Mesenchymal stem cell (in vitro differentiated cells and primary cell): ENCODE measurements around the gene SLC7A9.

Source experiments
- DNase-seq: peaks from one replicate; pipeline ENCODE4 v3.0.0-alpha.2; 2013
- H2AFZ ChIP-seq: one replicate; pipeline ENCODE4 v1.6.1; 2013; ENCODE audit warnings: low read depth, mild to moderate bottlenecking, control low read depth, inconsistent platforms, low read length, moderate library complexity
- H2AK5ac ChIP-seq: 2 replicates; pipeline ENCODE4 v1.6.1; 2013; ENCODE audit warnings: low read length, moderate library complexity, mild to moderate bottlenecking, inconsistent platforms; ENCODE audit not compliant: severe bottlenecking
- H2BK120ac ChIP-seq: one replicate; pipeline ENCODE4 v1.6.1; 2013; ENCODE audit warnings: low read depth, mild to moderate bottlenecking, inconsistent platforms, low read length, moderate library complexity
- H2BK12ac ChIP-seq, 2 experiments: one replicate each; pipeline ENCODE4 v1.6.1; 2013; ENCODE audit warnings: inconsistent platforms in 2 of 2, low read length in 2 of 2, mild to moderate bottlenecking in 2 of 2, moderate library complexity in 2 of 2, control low read depth in 1 of 2
- H2BK15ac ChIP-seq: one replicate; pipeline ENCODE4 v1.6.1; 2013; ENCODE audit warnings: mild to moderate bottlenecking, low read depth, inconsistent platforms; ENCODE audit not compliant: poor library complexity, severe bottlenecking
- H2BK5ac ChIP-seq: 2 replicates; pipeline ENCODE4 v1.6.1; 2013; ENCODE audit warnings: low read depth, mild to moderate bottlenecking, low read length, control low read depth, inconsistent platforms; ENCODE audit not compliant: poor library complexity, severe bottlenecking
- H3K14ac ChIP-seq, 2 experiments: one replicate each; pipeline ENCODE4 v1.6.1; 2013; ENCODE audit warnings: inconsistent platforms in 2 of 2, low read length in 2 of 2, control low read depth in 1 of 2, mild to moderate bottlenecking in 1 of 2, moderate library complexity in 1 of 2
- H3K18ac ChIP-seq, 2 experiments: one replicate each; pipeline ENCODE4 v1.6.1; 2013; ENCODE audit warnings: inconsistent platforms in 2 of 2, low read length in 2 of 2, control low read depth in 1 of 2, low read depth in 1 of 2, mild to moderate bottlenecking in 1 of 2
- H3K23ac ChIP-seq, 2 experiments: one replicate each; pipeline ENCODE4 v1.6.1; 2013; ENCODE audit warnings: inconsistent platforms in 2 of 2, low read length in 2 of 2, mild to moderate bottlenecking in 2 of 2, moderate library complexity in 2 of 2, control low read depth in 1 of 2
- H3K27ac ChIP-seq: 2 replicates; pipeline ENCODE4 v1.5.1; 2013; ENCODE audit warnings: mild to moderate bottlenecking, moderate library complexity, low read length, control low read depth, inconsistent platforms; ENCODE audit not compliant: poor library complexity, severe bottlenecking
- H3K27me3 ChIP-seq, 2 experiments: 2 replicates each; pipeline versions ENCODE4 v1.6.1 to v1.7.0; 2013; ENCODE audit warnings: low read length in 2 of 2, mild to moderate bottlenecking in 2 of 2, moderate library complexity in 2 of 2, control low read depth in 1 of 2, inconsistent platforms in 1 of 2; ENCODE audit not compliant: control insufficient read depth in 1 of 2, insufficient read depth in 1 of 2
- H3K36me3 ChIP-seq, 2 experiments: 2 replicates each; pipeline versions ENCODE4 v1.6.1 to v1.7.0; 2013; ENCODE audit warnings: low read length in 2 of 2, control low read depth in 1 of 2, inconsistent platforms in 1 of 2, low read depth in 1 of 2, mild to moderate bottlenecking in 1 of 2; ENCODE audit not compliant: insufficient read depth in 2 of 2, control insufficient read depth in 1 of 2
- H3K4ac ChIP-seq, 2 experiments: one replicate each; pipeline ENCODE4 v1.6.1; 2013; ENCODE audit warnings: inconsistent platforms in 2 of 2, low read length in 2 of 2, mild to moderate bottlenecking in 2 of 2, moderate library complexity in 2 of 2, control low read depth in 1 of 2, low read depth in 1 of 2
- H3K4me1 ChIP-seq: 2 replicates; pipeline ENCODE4 v1.6.1; 2013; ENCODE audit warnings: low read depth, low read length, control low read depth; ENCODE audit not compliant: control insufficient read depth, insufficient read depth
- H3K4me2 ChIP-seq: 2 replicates; pipeline ENCODE4 v1.6.1; 2013; ENCODE audit warnings: low read length, mild to moderate bottlenecking, inconsistent platforms; ENCODE audit not compliant: poor library complexity, severe bottlenecking
- H3K4me3 ChIP-seq, 2 experiments: 2 replicates each; pipeline versions ENCODE4 v1.5.1 to v1.7.0; 2013; ENCODE audit warnings: low read length in 2 of 2, mild to moderate bottlenecking in 2 of 2, control low read depth in 1 of 2, low read depth in 1 of 2; ENCODE audit not compliant: insufficient read depth in 1 of 2
- H3K79me1 ChIP-seq: replicated peaks from 2 replicates; pipeline ENCODE4 v1.6.1; 2013; ENCODE audit warnings: mild to moderate bottlenecking, control low read depth, low read length, inconsistent platforms; ENCODE audit not compliant: poor library complexity, severe bottlenecking
- H3K9ac ChIP-seq: 2 replicates; pipeline ENCODE4 v1.7.0; 2013; ENCODE audit warnings: mild to moderate bottlenecking, low read length, moderate library complexity
- H3K9me3 ChIP-seq: 2 replicates; pipeline ENCODE4 v1.7.0; 2013; ENCODE audit warnings: mild to moderate bottlenecking, low read length; ENCODE audit not compliant: control insufficient read depth
- H4K8ac ChIP-seq: one replicate; pipeline ENCODE4 v1.6.1; 2013; ENCODE audit warnings: inconsistent platforms, mild to moderate bottlenecking, low read length, moderate library complexity
- H4K91ac ChIP-seq: one replicate; pipeline ENCODE4 v1.6.1; 2013; ENCODE audit warnings: mild to moderate bottlenecking, low read length, inconsistent platforms
- WGBS: methylation state at CpG from one replicate; pipeline ENCODE4 v1.1.7; 2013; ENCODE audit warnings: mixed read lengths; 5-methylcytosine and 5-hydroxymethylcytosine counted together

SLC7A9 gene

GRCh38 chr19:32819419-32820400 is 49.9 kb downstream of the SLC7A9 start:
- no peak overlapping the region for H2BK12ac ChIP-seq
- H3K9ac ChIP-seq: no peak overlapping the region
- no peaks in the 10 kb centered on the region for H3K79me1 ChIP-seq
- H2BK5ac ChIP-seq: no peak overlapping the region
- no peak for DNase-seq
- no peak overlapping the region for H3K23ac ChIP-seq
- H3K14ac ChIP-seq: no peak overlapping the region
- no peak overlapping the region for H3K4ac ChIP-seq
- H2AFZ ChIP-seq: no peak overlapping the region
- WGBS: 67% methylated on average over 16 of the region's 17 CpGs
- H4K8ac ChIP-seq: no peak overlapping the region
- no peak overlapping the region for H4K91ac ChIP-seq
- no peak overlapping the region for H2BK120ac ChIP-seq
- H3K9me3 ChIP-seq: no peaks in the 10 kb centered on the region
- no peak overlapping the region for H3K4me2 ChIP-seq
- H3K36me3 ChIP-seq: no peaks in the 10 kb centered on the region
- peaks cover 2% of the 10 kb centered on the region for H3K4me1 ChIP-seq
- H3K4me3 ChIP-seq: no peak overlapping the region
- no peak overlapping the region for H3K18ac ChIP-seq
- no peak overlapping the region for H2BK15ac ChIP-seq
- no peak overlapping the region for H3K27ac ChIP-seq
- H2AK5ac ChIP-seq: no peak overlapping the region
- peaks cover 12 to 57% of the 10 kb centered on the region in 2 experiments for H3K27me3 ChIP-seq

- Histone ChIP-seq H3K4me1 (no peaks in the 10 kb centered on the region), H4K91ac (no peak overlapping the region), H3K4me2 (no peak overlapping the region), H3K4ac (no peak overlapping the region), H2BK120ac (no peak overlapping the region), H2BK12ac (no peak overlapping the region), H4K8ac (no peak overlapping the region), H3K36me3 (no peaks in the 10 kb centered on the region), H3K9me3 (no peaks in the 10 kb centered on the region), H2BK5ac (no peak overlapping the region), H3K27me3 (peaks cover 12 to 50% of the 10 kb centered on the region in 2 experiments), H2AK5ac (no peak overlapping the region), H3K23ac (no peak overlapping the region), H3K14ac (no peak overlapping the region), H3K79me1 (no peaks in the 10 kb centered on the region), H3K18ac (no peak overlapping the region), H3K4me3 (no peak overlapping the region), H3K9ac (no peak overlapping the region), H2BK15ac (no peak overlapping the region), H3K27ac (no peak overlapping the region), H2AFZ (no peak overlapping the region)
- no peak for DNase-seq
- WGBS: 80% methylated on average over 8 of the region's 8 CpGs
These were observed 51.0 kb downstream of the SLC7A9 start for GRCh38 chr19:32818536-32818935.

- Histone ChIP-seq H2BK12ac (no peak overlapping the region), H3K9ac (no peak overlapping the region), H3K36me3 (no peaks in the 10 kb centered on the region), H3K79me1 (no peaks in the 10 kb centered on the region), H3K23ac (no peak overlapping the region), H3K4me1 (no peaks in the 10 kb centered on the region), H3K9me3 (no peaks in the 10 kb centered on the region), H3K14ac (no peak overlapping the region), H4K8ac (no peak overlapping the region), H2BK5ac (no peak overlapping the region), H3K18ac (no peak overlapping the region), H3K27me3 (peaks cover 10 to 42% of the 10 kb centered on the region in 2 experiments), H3K27ac (no peak overlapping the region), H3K4me3 (no peak overlapping the region), H2AFZ (no peak overlapping the region), H4K91ac (no peak overlapping the region), H2BK120ac (no peak overlapping the region), H2AK5ac (no peak overlapping the region), H3K4ac (no peak overlapping the region), H2BK15ac (no peak overlapping the region), H3K4me2 (no peak overlapping the region)
- DNase-seq: no peak
- WGBS: 78% methylated on average over 17 of the region's 17 CpGs
These were observed 51.7 kb downstream of the SLC7A9 start for GRCh38 chr19:32817569-32818476.
